SK-N-MC (cell line): Measurements from ENCODE around the gene ULK2.

ENCODE experiments used
- EZH2 ChIP-seq: fragments of 200-600 bp; sonication (generic); IDR thresholded peaks from one replicate; pipeline ENCODE4 v1.6.1; 2017; ENCODE audit warnings: antibody characterized with exemption
- POLR2AphosphoS5 ChIP-seq: IDR thresholded peaks from 2 replicates; pipeline ENCODE4 v1.6.1; 2012; ENCODE audit warnings: mild to moderate bottlenecking, low read depth, low read length, borderline replicate concordance

DNA sequence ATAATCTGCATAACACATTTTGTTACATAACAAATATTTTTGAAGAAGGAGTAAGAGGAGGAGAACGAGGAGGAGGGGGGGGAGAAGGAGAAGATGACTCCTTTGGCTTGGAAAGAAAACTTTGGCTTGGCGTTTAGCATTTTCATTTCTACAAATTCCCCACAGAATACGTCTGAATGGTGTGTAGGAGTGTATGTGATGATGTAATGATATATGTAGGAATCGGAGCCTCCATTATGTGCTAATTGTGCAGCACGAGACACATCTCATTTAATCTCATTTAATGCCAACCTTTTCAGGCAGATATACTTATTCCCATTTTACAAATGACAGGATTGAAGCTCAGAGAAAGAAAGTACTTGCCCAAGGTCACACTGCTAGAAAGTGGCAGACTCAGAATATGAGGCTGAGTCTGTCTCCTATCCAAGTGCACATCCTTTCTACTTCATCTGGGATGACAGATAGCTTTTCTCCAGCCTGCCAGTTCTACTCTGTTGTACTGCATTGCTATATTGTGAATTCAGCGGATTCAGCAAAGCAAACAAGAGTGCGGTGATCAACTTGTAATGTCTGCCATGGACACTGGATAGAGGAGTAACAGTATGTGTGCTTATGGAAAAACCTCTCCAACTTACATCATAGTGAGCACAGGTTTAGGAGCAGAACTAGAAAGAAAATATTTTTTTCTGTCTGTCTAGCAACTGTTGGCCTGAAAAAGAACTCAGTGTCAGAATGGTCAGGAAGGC, 140.9 kb downstream of the ULK2 start:
- TF ChIP-seq EZH2 (no peak), POLR2AphosphoS5 (no peak)
